Prostate gland (tissue), 2 donors: ENCODE data around the gene SLC17A9. TPM values are rescaled to one million over a fixed set of nuclear protein-coding genes. Genes with fewer than 3 reads are reported as not detected.

ENCODE experiments used
- DNase-seq: peaks from one replicate; pipeline ENCODE4 v3.0.0-alpha.2; 2019; ENCODE audit warnings: low spot score
- H3K27ac ChIP-seq, 2 donors: fragments of 200-600 bp; sonication (generic); 2 replicates each; pipeline ENCODE4 v1.5.1; 2017 to 2019
- H3K27me3 ChIP-seq: fragments of 200-600 bp; sonication (generic); replicated peaks from 2 replicates; pipeline ENCODE4 v1.5.1; 2019; ENCODE audit not compliant: insufficient read depth
- H3K36me3 ChIP-seq, 2 donors: fragments of 200-600 bp; sonication (generic); 1 replicate in 1 of 2; 2 replicates in 1 of 2; pipeline versions ENCODE4 v1.5.1 to v1.8.1; 2017 to 2019
- H3K4me1 ChIP-seq: fragments of 200-600 bp; sonication (generic); replicated peaks from 2 replicates; pipeline ENCODE4 v1.5.1; 2019
- H3K4me3 ChIP-seq, 2 donors: fragments of 200-600 bp; sonication (generic); 2 replicates each; pipeline ENCODE4 v1.5.1; 2017 to 2019
- H3K9me3 ChIP-seq: fragments of 200-600 bp; sonication (generic); 2 replicates; pipeline ENCODE4 v1.5.1; 2017
- CTCF ChIP-seq, 4 experiments: fragments of 200-600 bp in 2 of 4; fragments of 450-650 bp in 2 of 4; sonication (generic) in 2 of 4; IDR thresholded peaks; 1 replicate in 3 of 4; 2 replicates in 1 of 4; pipeline ENCODE4 v1.5.1; 2016 to 2019; ENCODE audit warnings: antibody characterized with exemption in 4 of 4, mild to moderate bottlenecking in 2 of 4, moderate library complexity in 2 of 4
- POLR2A ChIP-seq: fragments of 450-650 bp; IDR thresholded peaks from one replicate; pipeline ENCODE4 v1.6.1; 2016; ENCODE audit warnings: antibody characterized with exemption, mild to moderate bottlenecking
- POLR2AphosphoS5 ChIP-seq: sonication (generic); formaldehyde crosslinking; IDR thresholded peaks from one replicate; pipeline ENCODE4 v1.6.1; 2017; ENCODE audit warnings: antibody characterized with exemption
- WGBS: methylation state at CpG from one replicate; pipeline ENCODE4 v1.1.5; 2018; 5-methylcytosine and 5-hydroxymethylcytosine counted together
- intact Hi-C: fragments of 100-400 bp; cut with DNase I; formaldehyde crosslinking; loops from one replicate; pipeline ENCODE4 v1.14.2; 2022
- total RNA-seq, 2 donors: library from RNA; depleted of rRNA; stranded (reverse); fragments of >200 nt; gene quantifications; one replicate each; pipeline ENCODE4 v1.1.0, GENCODE V29; 2016

The SLC17A9 gene
- total RNA-seq, 2 donors from 2014 or later, result 0.41 to 3.5 TPM

GRCh38 chr20:62949153-62949821, 3.2 kb upstream of the SLC17A9 start:
- intact Hi-C loops, result no loop called here
- no peak for DNase-seq
- TF ChIP-seq POLR2A (no peak), CTCF (IDR thresholded peaks at IDR 0.05) (no peak), POLR2AphosphoS5 (no peak)
- Histone ChIP-seq H3K27me3 (no peaks in the 10 kb centered on the region), H3K27ac (no peak overlapping the region), H3K4me3 (no peak overlapping the region), H3K4me1 (peaks cover 9% of the 10 kb centered on the region), H3K9me3 (no peaks in the 10 kb centered on the region), H3K36me3 (peaks cover 0 to 7% of the 10 kb centered on the region in 2 donors)
- WGBS, result 93% methylated on average over 6 of the region's 6 CpGs

GRCh38 chr20:62949962-62950361, 2.5 kb upstream of the SLC17A9 start:
- peaks cover 0 to 7% of the 10 kb centered on the region in 2 donors for H3K36me3 ChIP-seq
- 89% methylated on average over 12 of the region's 12 CpGs for WGBS
- intact Hi-C loops, result no loop called here

GRCh38 chr20:62950741-62951140, 1.8 kb upstream of the SLC17A9 start:
- DNase-seq, result no peak
- Histone ChIP-seq H3K27me3 (no peaks in the 10 kb centered on the region), H3K9me3 (no peaks in the 10 kb centered on the region), H3K27ac (no peak overlapping the region), H3K4me1 (peaks cover 9% of the 10 kb centered on the region), H3K36me3 (peaks cover 0 to 5% of the 10 kb centered on the region in 2 donors), H3K4me3 (no peak overlapping the region)
- intact Hi-C loops, result no loop called here
- TF ChIP-seq POLR2AphosphoS5 (no peak), CTCF (IDR thresholded peaks at IDR 0.05) (no peak), POLR2A (no peak)
- WGBS, result 88% methylated on average over 8 of the region's 8 CpGs

More at GRCh38 chr20:62949962-62950361, 2.5 kb upstream of the SLC17A9 start:
- Histone ChIP-seq H3K4me3 (no peak overlapping the region), H3K4me1 (peaks cover 9% of the 10 kb centered on the region), H3K27me3 (no peaks in the 10 kb centered on the region), H3K9me3 (no peaks in the 10 kb centered on the region), H3K27ac (no peak overlapping the region)
- no peak for DNase-seq
- no peak for TF ChIP-seq CTCF (IDR thresholded peaks at IDR 0.05)
- no peak for TF ChIP-seq POLR2AphosphoS5
- TF ChIP-seq POLR2A, result no peak

- 88% methylated on average over 11 of the region's 11 CpGs for WGBS
- DNase-seq, result no peak
- H3K9me3 ChIP-seq, result no peaks in the 10 kb centered on the region
- TF ChIP-seq POLR2AphosphoS5 (no peak), POLR2A (no peak), CTCF (IDR thresholded peaks at IDR 0.05) (no peak)
- no peak overlapping the region for H3K27ac ChIP-seq
- no peaks in the 10 kb centered on the region for H3K36me3 ChIP-seq
- H3K4me3 ChIP-seq, result no peak overlapping the region
- intact Hi-C loops, result no loop called here
- no peaks in the 10 kb centered on the region for H3K27me3 ChIP-seq
- peaks cover 9% of the 10 kb centered on the region for H3K4me1 ChIP-seq
Observed at GRCh38 chr20:62951143-62951895, 1.2 kb upstream of the SLC17A9 start.
